GM10266 (cell line): ENCODE measurements around the gene RAB11A.
A peak's percentile ranks its signal among the peaks of the same experiment; 100 is the strongest.

Source experiments
- DNase-seq: peaks from one replicate; pipeline ENCODE4 v3.0.0; 2012; ENCODE audit errors: extremely low spot score
- TF ChIP-seq, protein P1 (sequence below): IDR thresholded peaks from 2 replicates; pipeline ENCODE4 v1.5.1; 2012; ENCODE audit warnings: mild to moderate bottlenecking, low read depth; ENCODE audit not compliant: control insufficient read depth, insufficient read depth; ENCODE audit errors: missing control alignments

RAB11A gene

DNA sequence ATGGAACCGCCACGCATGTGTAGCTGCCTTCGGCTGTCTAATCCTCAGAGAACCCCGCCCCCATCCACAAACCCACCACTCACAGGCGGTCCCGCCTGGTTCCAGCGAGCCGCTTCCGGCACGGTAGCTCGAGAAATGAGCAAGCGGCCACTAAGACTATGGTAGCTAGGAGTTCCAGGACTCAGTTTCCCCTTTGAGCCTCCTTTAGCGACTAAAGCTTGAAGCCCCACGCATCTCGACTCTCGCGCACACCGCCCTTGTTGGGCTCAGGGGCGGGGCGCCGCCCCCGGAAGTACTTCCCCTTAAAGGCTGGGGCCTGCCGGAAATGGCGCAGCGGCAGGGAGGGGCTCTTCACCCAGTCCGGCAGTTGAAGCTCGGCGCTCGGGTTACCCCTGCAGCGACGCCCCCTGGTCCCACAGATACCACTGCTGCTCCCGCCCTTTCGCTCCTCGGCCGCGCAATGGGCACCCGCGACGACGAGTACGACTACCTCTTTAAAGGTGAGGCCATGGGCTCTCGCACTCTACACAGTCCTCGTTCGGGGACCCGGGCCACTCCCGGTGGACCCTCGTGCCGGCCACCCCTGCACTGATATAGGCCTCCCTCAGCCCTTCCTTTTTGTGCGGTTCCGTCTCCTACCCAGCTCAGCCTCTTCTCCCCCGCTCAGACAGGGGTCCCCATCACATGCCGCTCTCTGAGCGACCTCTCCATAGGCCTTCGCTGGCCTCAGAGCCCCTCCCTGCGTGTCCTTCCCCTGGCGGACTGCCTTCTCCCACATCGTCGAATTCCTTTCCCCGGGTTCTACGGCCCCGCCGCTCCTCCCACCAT is at the start of gene RAB11A:
Gene RAB11A, plus strand, starts transcription at position 366 of the 828 bp plus-strand sequence. Its CDS starts 95 bp downstream, at position 461.
- peak; percentile 88 for DNase-seq
- TF ChIP-seq, protein P1, sequence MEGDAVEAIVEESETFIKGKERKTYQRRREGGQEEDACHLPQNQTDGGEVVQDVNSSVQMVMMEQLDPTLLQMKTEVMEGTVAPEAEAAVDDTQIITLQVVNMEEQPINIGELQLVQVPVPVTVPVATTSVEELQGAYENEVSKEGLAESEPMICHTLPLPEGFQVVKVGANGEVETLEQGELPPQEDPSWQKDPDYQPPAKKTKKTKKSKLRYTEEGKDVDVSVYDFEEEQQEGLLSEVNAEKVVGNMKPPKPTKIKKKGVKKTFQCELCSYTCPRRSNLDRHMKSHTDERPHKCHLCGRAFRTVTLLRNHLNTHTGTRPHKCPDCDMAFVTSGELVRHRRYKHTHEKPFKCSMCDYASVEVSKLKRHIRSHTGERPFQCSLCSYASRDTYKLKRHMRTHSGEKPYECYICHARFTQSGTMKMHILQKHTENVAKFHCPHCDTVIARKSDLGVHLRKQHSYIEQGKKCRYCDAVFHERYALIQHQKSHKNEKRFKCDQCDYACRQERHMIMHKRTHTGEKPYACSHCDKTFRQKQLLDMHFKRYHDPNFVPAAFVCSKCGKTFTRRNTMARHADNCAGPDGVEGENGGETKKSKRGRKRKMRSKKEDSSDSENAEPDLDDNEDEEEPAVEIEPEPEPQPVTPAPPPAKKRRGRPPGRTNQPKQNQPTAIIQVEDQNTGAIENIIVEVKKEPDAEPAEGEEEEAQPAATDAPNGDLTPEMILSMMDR, result peak; percentile 55

DNA sequence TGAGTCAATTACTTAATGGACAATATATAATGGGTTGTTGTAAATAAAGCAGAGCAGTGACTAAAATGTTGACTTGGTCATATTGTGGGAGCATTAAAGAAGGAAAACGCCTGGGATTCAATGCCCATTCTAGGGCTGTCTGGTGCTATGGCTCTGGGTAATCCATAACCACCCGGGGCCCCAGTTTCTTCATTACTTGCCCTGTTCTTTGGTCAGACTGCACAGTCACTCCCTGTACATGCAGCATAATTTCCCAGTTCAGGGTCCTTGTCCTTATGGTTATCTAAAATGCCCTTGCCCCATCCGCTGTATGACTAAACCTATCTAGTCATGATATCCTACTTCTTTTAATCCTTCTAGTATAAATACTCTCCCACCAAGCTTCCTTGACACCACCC is 49.7 kb upstream of the RAB11A start:
- TF ChIP-seq, protein P1, result no peak
- DNase-seq, result no peak

DNA sequence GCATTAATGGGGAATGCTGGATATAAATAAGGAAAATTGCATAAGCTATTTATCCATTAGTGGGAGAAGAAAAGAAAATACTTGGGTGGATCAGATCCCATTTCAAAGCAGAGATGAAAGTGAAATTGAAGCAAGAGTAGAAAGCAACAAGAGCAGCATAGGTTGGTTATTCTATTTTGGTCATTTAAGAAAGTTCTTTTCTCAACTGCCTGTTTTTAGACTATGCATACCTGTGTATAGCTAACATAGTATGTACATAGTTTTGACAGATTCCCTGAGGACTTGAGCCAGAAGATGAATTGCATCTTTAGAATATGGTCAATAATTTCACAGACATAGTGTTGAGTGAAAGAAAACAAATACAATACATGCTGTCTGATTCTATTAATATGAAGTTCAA is 48.2 kb upstream of the RAB11A start:
- DNase-seq, result no peak
- TF ChIP-seq, protein P1, result no peak

DNA sequence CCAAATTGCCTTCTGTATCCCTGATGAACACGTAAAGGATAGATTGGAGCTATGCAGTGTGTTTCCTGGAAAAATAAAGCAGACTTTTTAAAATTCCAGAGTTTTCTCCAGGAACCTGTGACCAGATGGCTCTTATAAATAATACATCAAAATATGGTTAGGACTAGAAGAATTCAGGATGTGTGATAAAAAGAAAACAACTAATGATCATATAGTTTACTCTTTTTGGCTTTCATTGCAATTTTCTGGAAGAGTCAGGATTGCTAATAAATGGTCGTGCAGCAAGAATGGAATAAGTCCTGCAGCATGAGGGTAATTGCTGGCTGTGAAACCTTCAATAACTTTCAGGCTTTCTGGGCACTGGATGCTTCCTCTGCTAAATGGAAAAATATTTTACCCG is 47.0 kb upstream of the RAB11A start:
- DNase-seq, result no peak
- TF ChIP-seq, protein P1, result no peak

DNA sequence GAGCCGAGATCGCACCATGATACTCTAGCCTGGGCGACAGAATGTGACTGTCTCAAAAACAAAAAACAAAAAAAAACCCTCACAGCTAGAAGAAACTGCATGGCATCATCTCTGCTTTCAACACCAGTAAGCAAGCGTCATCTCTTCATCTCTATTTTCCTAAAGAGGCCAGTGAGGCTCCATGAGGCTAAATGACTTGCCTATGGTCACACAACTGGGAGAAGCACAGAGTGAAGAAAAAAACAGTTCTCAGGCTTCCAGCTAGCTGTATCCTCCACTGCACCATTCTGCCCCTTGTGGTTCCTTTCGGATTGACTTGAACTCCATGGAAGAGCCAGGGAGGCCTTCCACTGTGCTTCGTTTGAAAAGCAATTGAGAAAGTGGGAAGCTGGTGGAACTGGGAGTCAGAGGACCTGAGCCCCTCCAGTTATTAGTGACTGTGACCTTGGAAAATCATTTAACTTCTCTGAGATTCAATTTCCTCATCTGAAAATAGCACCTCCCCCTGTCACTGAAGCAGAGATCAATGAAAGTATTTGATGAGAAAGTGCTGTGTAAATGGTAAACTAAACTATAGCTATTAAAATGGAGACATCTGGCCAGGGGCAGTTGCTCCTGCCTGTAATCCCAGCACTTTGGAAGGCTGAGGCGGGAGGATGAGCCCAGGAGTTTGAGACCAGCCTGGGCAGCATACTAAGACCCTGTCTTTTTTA is 45.1 kb upstream of the RAB11A start:
- TF ChIP-seq, protein P1, result peak; percentile 63
- DNase-seq, result peak; percentile 33

DNA sequence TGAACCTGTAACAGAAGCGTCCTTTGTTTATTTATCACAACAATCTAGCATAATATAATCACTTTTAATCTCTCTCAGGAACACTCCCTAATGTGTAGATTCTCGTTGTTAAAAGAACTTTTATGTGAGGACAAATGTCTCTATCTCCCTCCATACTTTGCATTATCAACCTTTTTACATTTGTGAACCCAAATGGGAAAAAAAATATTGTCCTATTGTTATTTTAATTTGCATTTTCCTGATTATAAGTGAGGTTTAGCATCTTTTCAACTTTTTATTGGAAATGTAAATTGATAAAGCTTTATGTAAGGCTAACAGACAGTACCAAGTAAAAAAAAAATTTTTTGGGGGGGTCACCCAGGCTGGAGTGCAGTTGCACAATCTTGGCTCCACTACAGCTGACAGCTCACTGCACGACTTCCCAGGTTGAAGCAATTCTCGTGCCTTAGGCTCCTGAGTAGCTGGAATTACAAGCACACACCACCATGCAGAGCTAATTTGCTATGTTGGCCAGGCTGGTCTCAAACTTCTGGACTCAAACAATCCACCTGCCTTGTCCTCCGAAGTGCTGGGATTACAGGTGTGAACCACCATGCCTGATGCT is 44.2 kb upstream of the RAB11A start:
- DNase-seq, result no peak

More for the DNA sequence above, 44.2 kb upstream of the RAB11A start:
- TF ChIP-seq, protein P1, result no peak
